HEK293 (cell line): ENCODE data around the gene TEX28.

ENCODE experiments used
- CTCF ChIA-PET: fragments of 350-600 bp; formaldehyde crosslinking; extraction: SDS; loops from one replicate; lab custom pipeline; 2021; ENCODE audit warnings: antibody characterized with exemption; lab: Yijun Ruan, JAX
- POLR2A ChIA-PET: fragments of 300-600 bp; formaldehyde crosslinking; extraction: SDS; loops from one replicate; lab custom pipeline; 2020; ENCODE audit warnings: antibody characterized with exemption, inconsistent platforms; lab: Yijun Ruan, JAX
- H3K27ac ChIP-seq: fragments of 200-500 bp; sonication (Bioruptor generic); 2 replicates; pipeline ENCODE4 v1.5.1; 2014; ENCODE audit warnings: low read depth, low read length, control low read depth, inconsistent platforms; ENCODE audit errors: extremely low read depth
- H3K36me3 ChIP-seq, 2 experiments: fragments of 200-500 bp in 1 of 2; sonication (Bioruptor generic) in 1 of 2; 1 replicate in 1 of 2; 2 replicates in 1 of 2; pipeline ENCODE4 v1.5.1; 2014 to 2017; ENCODE audit warnings: inconsistent platforms in 2 of 2, low read length in 2 of 2; ENCODE audit not compliant: control insufficient read depth in 2 of 2, insufficient read depth in 1 of 2
- H3K4me1 ChIP-seq: fragments of 200-500 bp; sonication (Bioruptor generic); 2 replicates; pipeline ENCODE4 v1.5.1; 2014; ENCODE audit warnings: mild to moderate bottlenecking, low read length, inconsistent platforms; ENCODE audit not compliant: control insufficient read depth, insufficient read depth
- H3K4me3 ChIP-seq: 2 replicates; pipeline ENCODE4 v1.5.1; 2011; ENCODE audit warnings: low read depth, mild to moderate bottlenecking, control low read depth, low read length, moderate library complexity
- H3K9me3 ChIP-seq: fragments of 200-500 bp; sonication (Bioruptor generic); 2 replicates; pipeline ENCODE4 v1.5.1; 2014; ENCODE audit warnings: low read depth, low read length, inconsistent platforms; ENCODE audit not compliant: control insufficient read depth, insufficient read depth
- CTCF ChIP-seq: fragments of 450-650 bp; formaldehyde crosslinking; IDR thresholded peaks from 2 replicates; pipeline ENCODE4 v1.5.1; 2016; ENCODE audit warnings: missing biosample characterization, missing genetic modification characterization
- HOXD13 ChIP-seq: sonication (generic); formaldehyde crosslinking; IDR thresholded peaks from 2 replicates; pipeline ENCODE4 v1.8.0; 2022; ENCODE audit warnings: missing genetic modification reagents, borderline replicate concordance
- MEIS1 ChIP-seq: sonication (generic); formaldehyde crosslinking; IDR thresholded peaks from 2 replicates; pipeline ENCODE4 v1.8.1; 2022; ENCODE audit warnings: missing genetic modification reagents, mild to moderate bottlenecking, borderline replicate concordance
- PATZ1 ChIP-seq: fragments of 450-650 bp; formaldehyde crosslinking; IDR thresholded peaks from 2 replicates; pipeline ENCODE4 v1.5.1; 2016; ENCODE audit warnings: missing biosample characterization, missing genetic modification characterization
- REPIN1 ChIP-seq: fragments of 450-650 bp; formaldehyde crosslinking; IDR thresholded peaks from 2 replicates; pipeline ENCODE4 v1.5.1; 2017; ENCODE audit warnings: missing biosample characterization, missing genetic modification characterization, low read depth
- WT1 ChIP-seq: fragments of 450-650 bp; formaldehyde crosslinking; IDR thresholded peaks from 2 replicates; pipeline ENCODE4 v1.5.1; 2016; ENCODE audit warnings: missing biosample characterization, missing genetic modification characterization
- ZBTB20 ChIP-seq: fragments of 450-650 bp; formaldehyde crosslinking; IDR thresholded peaks from 2 replicates; pipeline ENCODE4 v1.5.1; 2016; ENCODE audit warnings: missing biosample characterization, missing genetic modification characterization
- ZBTB26 ChIP-seq: fragments of 450-650 bp; formaldehyde crosslinking; optimal IDR thresholded peaks from 2 replicates; pipeline ENCODE3; 2016; ENCODE audit warnings: missing biosample characterization, mild to moderate bottlenecking, missing genetic modification characterization
- ZNF114 ChIP-seq: fragments of 450-650 bp; formaldehyde crosslinking; IDR thresholded peaks from 2 replicates; pipeline ENCODE4 v1.5.0; 2017; ENCODE audit warnings: missing biosample characterization, missing genetic modification characterization
- ZNF133 ChIP-seq: fragments of 450-650 bp; formaldehyde crosslinking; IDR thresholded peaks from 2 replicates; pipeline ENCODE4 v1.5.1; 2016; ENCODE audit warnings: missing biosample characterization, missing genetic modification characterization
- ZNF221 ChIP-seq: fragments of 450-650 bp; formaldehyde crosslinking; IDR thresholded peaks from 2 replicates; pipeline ENCODE4 v1.5.1; 2017; ENCODE audit warnings: missing biosample characterization, missing genetic modification characterization, borderline replicate concordance
- ZNF223 ChIP-seq: fragments of 450-650 bp; formaldehyde crosslinking; IDR thresholded peaks from 2 replicates; pipeline ENCODE4 v1.5.1; 2016; ENCODE audit warnings: missing biosample characterization, missing genetic modification characterization
- ZNF560 ChIP-seq: fragments of 450-650 bp; formaldehyde crosslinking; IDR thresholded peaks from 2 replicates; pipeline ENCODE4 v1.5.1; 2017; ENCODE audit warnings: missing biosample characterization, missing genetic modification characterization, borderline replicate concordance
- ZNF701 ChIP-seq: fragments of 450-650 bp; formaldehyde crosslinking; IDR thresholded peaks from 2 replicates; pipeline ENCODE4 v1.5.1; 2016; ENCODE audit warnings: missing biosample characterization, missing genetic modification characterization
- ZNF776 ChIP-seq: fragments of 450-650 bp; formaldehyde crosslinking; IDR thresholded peaks from 2 replicates; pipeline ENCODE4 v1.5.0; 2017; ENCODE audit warnings: missing biosample characterization, missing genetic modification characterization, borderline replicate concordance
- ZNF837 ChIP-seq: fragments of 450-650 bp; formaldehyde crosslinking; IDR thresholded peaks from 2 replicates; pipeline ENCODE4 v1.5.1; 2016; ENCODE audit warnings: missing biosample characterization, missing genetic modification characterization
- ZSCAN23 ChIP-seq: fragments of 450-650 bp; formaldehyde crosslinking; IDR thresholded peaks from 2 replicates; pipeline ENCODE4 v1.5.1; 2016; ENCODE audit warnings: missing biosample characterization, missing genetic modification characterization
- ZXDB ChIP-seq: fragments of 450-650 bp; formaldehyde crosslinking; IDR thresholded peaks from 2 replicates; pipeline ENCODE4 v1.5.1; 2016; ENCODE audit warnings: missing biosample characterization, missing genetic modification characterization

Gene TEX28

GRCh38 chrX:154300816-154301215 lies 5.9 kb upstream of the TEX28 start:
- Histone ChIP-seq H3K9me3 (no peaks in the 10 kb centered on the region), H3K4me3 (no peak overlapping the region), H3K4me1 (no peaks in the 10 kb centered on the region), H3K36me3 (no peaks in the 10 kb centered on the region)
- POLR2A ChIA-PET, result no interaction called here
- no peak for TF ChIP-seq HOXD13 (CRISPR knock-in tag)
- no peak for TF ChIP-seq ZNF221
- no peak for TF ChIP-seq ZNF837
- no peak for TF ChIP-seq ZNF133 (tag by site-specific recombination)
- no peak for TF ChIP-seq MEIS1
- no peak for TF ChIP-seq ZXDB
- no peak for TF ChIP-seq ZNF114
- TF ChIP-seq ZSCAN23, result no peak
- TF ChIP-seq ZNF223, result no peak
- TF ChIP-seq, all 188 proteins: peak for 0
- H3K27ac ChIP-seq, result no peak overlapping the region
- CTCF ChIA-PET, result no interaction called here

DNA sequence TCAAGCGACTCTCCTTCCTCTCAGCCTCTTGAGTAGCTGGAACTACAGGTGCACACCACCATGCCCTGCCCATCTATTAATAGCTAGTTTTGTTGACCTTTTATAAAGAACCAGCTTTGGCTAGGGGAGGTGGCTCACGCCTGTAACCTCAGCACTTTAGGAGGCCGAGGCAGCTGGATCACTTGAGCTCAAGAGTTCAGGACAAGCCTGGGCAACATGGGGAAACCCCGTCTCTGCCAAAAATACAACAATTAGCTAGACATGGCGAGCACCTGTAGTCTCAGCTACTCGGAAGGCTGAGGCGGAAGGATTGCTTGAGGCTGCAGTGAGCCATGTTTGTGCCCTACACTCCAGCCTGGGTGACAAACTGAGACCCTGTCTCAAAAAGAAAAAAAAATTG lies 3.4 kb upstream of the TEX28 start:
- CTCF ChIA-PET, result interaction anchor here (0.7 to 1.1 kb wide), 3 partner anchors 10 to 284 kb away, joined by 3 to 5 read pairs (median 3); no protein-coding TSS in a partner anchor

More for the DNA sequence above, 3.4 kb upstream of the TEX28 start:
- POLR2A ChIA-PET, result no interaction called here
- Histone ChIP-seq H3K4me1 (no peaks in the 10 kb centered on the region), H3K9me3 (no peaks in the 10 kb centered on the region), H3K4me3 (no peak overlapping the region), H3K27ac (no peak overlapping the region), H3K36me3 (no peaks in the 10 kb centered on the region)
- TF ChIP-seq ZNF776 (tag by site-specific recombination) (no peak), CTCF (no peak), REPIN1 (no peak), ZNF701 (tag by site-specific recombination) (no peak), ZBTB26 (tag by site-specific recombination) (no peak), PATZ1 (tag by site-specific recombination) (no peak), ZBTB20 (no peak), WT1 (tag by site-specific recombination) (no peak), ZNF560 (no peak)
